GM12873 (cell line): Measurements from ENCODE around the gene MEGF8.

Experiments
- TF ChIP-seq, protein P1 (sequence below): IDR thresholded peaks from 2 replicates; pipeline ENCODE4 v1.5.1; 2012; ENCODE audit warnings: low read depth, mild to moderate bottlenecking, moderate library complexity, low read length, control low read depth; ENCODE audit not compliant: insufficient read depth; ENCODE audit errors: missing control alignments

Gene MEGF8

DNA sequence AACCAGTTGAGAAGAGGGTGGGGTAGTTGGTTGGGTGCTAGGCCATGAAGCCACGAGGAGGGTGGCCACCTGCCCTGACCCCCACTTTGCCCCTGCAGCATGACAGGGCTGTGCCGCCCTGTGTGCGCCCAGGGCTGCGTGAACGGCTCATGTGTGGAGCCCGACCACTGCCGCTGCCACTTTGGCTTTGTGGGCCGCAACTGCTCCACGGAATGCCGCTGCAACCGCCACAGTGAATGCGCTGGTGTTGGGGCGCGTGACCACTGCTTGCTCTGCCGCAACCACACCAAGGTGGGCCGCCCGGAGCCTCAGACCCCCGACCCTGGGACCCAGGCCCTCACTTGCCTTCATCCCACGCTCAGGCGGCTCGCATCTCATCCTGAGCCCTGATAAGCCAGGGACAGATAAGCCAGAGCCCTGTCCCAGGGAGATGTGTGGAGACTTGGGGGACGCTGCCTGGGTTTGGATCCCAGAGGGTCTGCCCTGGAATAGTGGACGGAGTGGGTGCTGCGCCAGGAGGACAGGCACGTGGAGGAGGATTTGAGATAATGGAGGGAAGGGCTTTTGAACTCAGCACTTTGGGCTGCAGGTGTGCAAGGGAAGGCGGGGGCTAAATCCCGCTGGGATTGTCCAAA, 44.1 kb downstream of the MEGF8 start:
- TF ChIP-seq, protein P1, sequence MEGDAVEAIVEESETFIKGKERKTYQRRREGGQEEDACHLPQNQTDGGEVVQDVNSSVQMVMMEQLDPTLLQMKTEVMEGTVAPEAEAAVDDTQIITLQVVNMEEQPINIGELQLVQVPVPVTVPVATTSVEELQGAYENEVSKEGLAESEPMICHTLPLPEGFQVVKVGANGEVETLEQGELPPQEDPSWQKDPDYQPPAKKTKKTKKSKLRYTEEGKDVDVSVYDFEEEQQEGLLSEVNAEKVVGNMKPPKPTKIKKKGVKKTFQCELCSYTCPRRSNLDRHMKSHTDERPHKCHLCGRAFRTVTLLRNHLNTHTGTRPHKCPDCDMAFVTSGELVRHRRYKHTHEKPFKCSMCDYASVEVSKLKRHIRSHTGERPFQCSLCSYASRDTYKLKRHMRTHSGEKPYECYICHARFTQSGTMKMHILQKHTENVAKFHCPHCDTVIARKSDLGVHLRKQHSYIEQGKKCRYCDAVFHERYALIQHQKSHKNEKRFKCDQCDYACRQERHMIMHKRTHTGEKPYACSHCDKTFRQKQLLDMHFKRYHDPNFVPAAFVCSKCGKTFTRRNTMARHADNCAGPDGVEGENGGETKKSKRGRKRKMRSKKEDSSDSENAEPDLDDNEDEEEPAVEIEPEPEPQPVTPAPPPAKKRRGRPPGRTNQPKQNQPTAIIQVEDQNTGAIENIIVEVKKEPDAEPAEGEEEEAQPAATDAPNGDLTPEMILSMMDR, result no peak

DNA sequence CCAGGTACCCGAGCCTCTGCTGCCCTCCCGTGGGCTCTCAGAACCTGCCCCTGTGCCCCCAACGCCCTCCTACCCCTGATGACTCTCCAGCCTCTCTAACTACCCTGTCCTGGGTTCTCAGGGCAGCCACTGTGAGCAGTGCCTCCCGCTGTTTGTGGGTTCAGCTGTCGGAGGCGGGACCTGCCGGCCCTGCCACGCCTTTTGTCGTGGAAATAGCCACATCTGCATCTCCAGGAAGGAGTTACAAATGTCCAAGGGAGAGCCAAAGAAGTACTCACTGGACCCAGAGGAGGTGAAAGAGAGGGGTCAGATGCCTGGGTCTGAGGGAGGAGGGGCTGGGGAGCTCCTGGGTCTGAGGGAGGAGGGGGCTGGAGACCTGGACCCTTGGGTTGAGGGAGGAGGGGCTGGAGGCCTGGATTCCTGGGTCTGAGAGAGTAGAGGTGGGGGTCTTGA, 44.7 kb downstream of the MEGF8 start:
- TF ChIP-seq, protein P1, result no peak

DNA sequence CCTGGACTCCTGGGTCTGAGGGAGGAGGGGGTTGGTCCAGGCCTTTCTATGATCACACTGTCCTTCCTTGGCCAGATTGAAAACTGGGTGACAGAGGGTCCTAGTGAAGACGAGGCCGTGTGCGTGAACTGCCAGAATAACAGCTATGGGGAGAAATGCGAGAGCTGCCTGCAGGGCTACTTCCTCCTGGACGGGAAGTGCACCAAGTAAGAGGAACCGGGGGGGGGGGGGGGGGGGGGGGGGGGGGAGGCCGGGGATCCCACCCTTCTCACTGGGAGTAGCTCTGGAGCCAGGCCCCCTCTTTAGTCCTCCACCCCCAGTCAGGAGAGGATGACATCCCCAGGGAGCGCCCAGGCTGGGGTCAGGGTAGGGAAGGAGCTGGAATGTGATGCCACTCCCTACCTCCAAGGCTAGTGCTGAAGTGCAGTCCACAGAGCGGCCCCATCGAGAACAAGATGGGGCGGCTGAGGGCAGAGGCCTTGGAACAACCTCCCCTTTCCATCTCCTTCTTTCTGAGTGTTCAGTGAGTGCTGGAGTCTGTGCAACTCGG, 45.3 kb downstream of the MEGF8 start:
- TF ChIP-seq, protein P1, result no peak

DNA sequence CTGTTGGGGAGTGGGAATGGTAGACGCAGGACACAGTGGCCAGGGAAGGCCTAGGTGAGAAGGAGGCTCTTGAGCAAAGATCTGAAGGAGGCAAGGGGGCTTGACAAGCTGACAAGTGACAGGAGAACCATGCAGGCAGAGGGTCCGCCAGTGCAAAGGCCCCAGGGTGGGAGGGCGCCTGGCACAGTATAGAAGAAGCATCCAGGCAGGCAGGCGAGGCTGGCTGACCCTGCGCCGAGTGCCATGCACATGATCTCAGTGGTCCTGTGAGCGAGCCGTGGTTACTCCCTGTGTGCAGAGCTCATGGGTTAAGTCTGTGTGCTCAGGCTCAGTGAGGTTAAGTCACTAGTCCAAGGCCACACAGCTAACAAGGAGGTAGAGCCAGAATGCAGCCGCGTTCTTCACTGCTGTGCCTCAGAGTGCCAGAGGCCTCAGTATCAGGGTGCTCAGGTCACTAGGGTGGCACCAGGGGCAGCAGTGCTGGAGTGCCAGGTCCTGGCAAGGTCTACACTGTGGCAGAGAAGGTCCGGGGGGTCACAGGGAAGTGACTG, 49.5 kb downstream of the MEGF8 start:
- TF ChIP-seq, protein P1, result no peak

DNA sequence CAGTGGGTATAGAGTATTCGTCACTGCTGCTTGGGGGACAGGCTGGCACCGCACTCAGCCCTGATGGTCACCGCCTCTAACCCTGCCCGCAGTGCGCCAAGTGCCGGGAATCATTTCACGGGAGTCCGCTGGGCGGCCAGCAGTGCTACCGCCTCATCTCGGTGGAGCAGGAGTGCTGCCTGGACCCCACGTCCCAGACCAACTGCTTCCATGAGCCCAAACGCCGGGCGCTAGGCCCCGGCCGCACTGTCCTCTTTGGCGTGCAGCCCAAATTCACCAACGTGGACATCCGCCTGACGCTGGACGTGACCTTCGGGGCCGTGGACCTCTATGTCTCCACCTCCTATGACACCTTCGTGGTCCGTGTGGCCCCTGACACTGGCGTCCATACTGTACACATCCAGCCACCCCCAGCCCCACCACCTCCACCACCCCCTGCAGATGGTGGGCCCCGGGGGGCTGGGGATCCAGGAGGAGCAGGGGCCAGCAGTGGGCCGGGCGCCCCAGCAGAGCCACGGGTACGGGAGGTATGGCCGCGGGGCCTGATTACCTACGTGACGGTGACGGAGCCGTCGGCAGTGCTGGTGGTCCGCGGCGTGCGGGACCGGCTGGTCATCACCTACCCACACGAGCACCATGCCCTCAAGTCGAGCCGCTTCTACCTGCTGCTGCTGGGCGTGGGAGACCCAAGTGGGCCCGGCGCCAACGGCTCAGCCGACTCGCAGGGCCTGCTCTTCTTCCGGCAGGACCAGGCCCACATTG, 50.2 kb downstream of the MEGF8 start:
- TF ChIP-seq, protein P1, result no peak

DNA sequence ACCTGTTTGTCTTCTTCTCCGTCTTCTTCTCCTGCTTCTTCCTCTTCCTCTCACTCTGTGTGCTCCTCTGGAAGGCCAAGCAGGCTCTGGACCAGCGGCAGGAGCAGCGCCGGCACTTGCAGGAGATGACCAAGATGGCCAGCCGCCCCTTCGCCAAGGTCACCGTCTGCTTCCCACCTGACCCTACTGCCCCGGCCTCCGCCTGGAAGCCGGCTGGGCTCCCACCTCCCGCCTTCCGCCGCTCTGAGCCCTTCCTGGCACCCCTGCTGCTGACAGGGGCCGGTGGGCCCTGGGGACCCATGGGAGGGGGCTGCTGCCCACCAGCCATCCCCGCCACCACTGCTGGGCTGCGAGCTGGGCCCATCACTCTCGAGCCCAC, 50.7 kb downstream of the MEGF8 start:
- TF ChIP-seq, protein P1, result no peak
